GM12873 (cell line): ENCODE results near the gene BEST3.
A peak's percentile ranks its signal among the peaks of the same experiment; 100 is the strongest.

Experiments used
- CTCF ChIP-seq: IDR thresholded peaks from 2 replicates; pipeline ENCODE4 v1.5.1; 2012; ENCODE audit warnings: low read depth, mild to moderate bottlenecking, moderate library complexity, low read length, control low read depth; ENCODE audit not compliant: insufficient read depth; ENCODE audit errors: missing control alignments

Gene BEST3

GRCh38 chr12:69658203-69658602 lies 40.9 kb downstream of the BEST3 start:
- TF ChIP-seq CTCF = no peak

- no peak for TF ChIP-seq CTCF
Observed at GRCh38 chr12:69657376-69658137, 41.5 kb downstream of the BEST3 start.

DNA sequence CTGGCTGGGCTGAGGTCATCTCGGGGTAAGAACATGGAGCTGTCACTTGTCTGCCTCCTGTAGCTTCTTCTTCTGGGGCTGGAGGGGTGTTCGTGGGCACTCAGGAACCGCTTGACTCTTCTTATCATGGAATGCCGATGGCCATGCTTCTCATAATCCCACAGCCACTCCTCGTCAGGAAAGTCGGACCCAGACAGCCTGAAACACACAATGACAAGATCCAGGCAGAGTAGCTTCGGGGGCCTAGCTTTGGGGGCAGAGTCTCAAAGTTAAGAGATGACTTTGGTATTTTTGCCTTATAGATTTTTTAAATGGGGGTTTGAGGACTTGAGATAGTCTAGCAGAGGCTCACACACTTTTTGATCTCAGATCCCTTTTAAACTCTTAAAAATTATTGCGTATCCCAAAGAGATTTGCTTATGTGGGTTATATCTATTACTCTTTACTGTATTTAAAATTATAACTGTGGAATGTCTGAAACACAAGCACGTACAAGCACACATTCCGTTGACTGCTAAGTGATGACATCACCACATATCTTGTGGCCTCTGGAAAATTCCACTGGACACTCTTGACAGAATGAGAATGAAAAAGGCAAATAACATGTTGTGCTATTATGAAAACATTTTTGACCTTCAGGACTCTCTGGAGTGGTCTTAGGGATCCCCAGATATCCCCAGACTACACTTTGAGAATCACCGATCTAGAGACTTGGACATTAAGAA lies 43.3 kb downstream of the BEST3 start:
- no peak for TF ChIP-seq CTCF

GRCh38 chr12:69653703-69654102 lies 45.4 kb downstream of the BEST3 start:
- no peak for TF ChIP-seq CTCF

GRCh38 chr12:69651922-69652321 lies 47.2 kb downstream of the BEST3 start:
- no peak for TF ChIP-seq CTCF

- peak; percentile 7 for TF ChIP-seq CTCF
Observed at GRCh38 chr12:69649529-69649928, 49.6 kb downstream of the BEST3 start.

DNA sequence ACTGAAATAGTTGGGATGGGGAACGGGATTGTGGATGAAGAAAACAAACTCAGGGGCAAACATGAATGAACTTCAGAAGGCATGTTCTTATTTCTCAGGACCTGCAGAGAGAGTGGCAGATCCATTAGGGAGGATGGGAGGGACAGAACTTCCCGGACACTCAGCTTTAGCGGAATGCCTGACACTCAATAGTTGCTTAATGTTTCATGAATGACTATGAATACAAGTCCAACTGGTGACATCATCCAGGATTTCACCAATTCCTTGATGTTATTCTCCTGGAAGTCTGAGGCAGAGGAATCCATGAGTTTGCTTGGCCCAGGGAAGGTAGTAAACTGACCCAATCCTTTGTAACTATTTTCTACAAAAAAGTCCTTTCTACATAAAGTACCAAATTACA lies 50.6 kb downstream of the BEST3 start:
- TF ChIP-seq CTCF = no peak
